Measurements from ENCODE around the gene USP6NL.
"Not testable (repeated sequence)": the region's sequence is repeated elsewhere in the genome, so short reads cannot be mapped to it uniquely, and the experiment has no call there.

The USP6NL gene

DNA sequence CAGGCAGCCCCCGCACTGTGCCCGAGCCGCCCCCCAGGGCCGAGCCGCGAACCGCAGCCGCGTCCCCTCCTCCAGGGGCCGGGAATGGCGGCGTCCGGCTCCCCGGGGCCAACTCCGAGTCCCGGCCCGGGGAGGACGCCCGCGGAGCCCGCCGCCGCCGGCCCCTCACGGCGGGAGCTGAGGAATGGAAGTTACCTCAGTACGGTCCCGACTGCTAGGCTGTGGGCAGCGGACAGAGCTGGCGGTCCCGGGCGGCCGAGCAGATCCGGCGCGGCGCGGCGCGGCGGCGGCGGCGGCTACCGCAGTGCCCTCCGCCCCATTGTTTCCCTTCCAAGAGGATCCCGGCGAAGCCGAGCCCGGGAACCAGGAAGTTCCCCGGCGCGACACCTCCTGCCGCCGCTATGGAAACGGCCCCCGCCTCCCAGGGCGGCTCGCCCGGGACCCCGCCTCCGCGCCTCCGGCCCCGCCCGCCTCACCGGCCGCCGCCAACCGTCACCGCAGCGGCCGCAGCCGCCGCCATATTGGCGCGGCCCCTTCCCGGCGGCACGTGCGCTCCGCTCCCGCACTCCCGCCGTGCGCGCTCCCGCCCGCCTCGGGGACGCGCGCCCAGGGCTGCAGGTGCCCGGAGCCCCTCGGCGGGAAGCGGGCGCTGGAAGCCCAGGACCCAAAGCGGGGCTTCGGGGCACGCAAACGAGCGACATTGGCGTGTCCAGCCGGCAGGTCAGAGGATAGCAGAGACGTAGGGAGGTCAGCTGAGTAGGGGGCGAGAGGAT is at the start of gene USP6NL:
TSS of gene USP6NL (minus strand) at position 403 of the 773 bp plus-strand sequence. CDS start 14,016 bp downstream, outside the sequence.
- DNase-seq (ENCODE audit: low read depth, low spot score) = no peak

DNA sequence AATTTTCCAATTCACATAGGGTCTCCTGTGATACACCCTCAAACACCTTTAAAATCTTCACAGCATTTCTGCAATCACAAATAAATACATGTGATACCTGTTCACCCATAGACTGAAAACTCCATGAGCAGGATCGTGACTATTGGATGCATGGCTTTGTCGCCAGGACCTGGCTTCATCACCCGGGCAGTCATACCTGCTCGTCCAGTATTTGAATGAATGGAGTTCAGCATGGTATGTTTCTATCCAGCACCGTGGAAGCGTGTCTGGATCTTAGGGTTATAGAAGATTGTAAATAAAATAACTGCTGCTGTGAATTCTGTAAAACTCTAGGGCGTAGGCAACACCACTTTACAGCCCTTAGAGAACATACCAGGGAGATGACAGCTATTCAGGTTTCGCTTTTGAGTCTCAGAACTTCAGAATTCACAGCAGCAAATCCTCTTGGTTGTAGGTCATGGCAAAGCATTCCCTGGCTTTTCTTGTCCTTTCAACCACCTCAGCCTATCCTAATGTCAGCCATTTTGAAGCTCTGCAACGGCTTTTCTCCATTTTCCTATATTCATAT is 47.4 kb upstream of the USP6NL start:
- DNase-seq (ENCODE audit: low read depth, low spot score) = no peak

DNA sequence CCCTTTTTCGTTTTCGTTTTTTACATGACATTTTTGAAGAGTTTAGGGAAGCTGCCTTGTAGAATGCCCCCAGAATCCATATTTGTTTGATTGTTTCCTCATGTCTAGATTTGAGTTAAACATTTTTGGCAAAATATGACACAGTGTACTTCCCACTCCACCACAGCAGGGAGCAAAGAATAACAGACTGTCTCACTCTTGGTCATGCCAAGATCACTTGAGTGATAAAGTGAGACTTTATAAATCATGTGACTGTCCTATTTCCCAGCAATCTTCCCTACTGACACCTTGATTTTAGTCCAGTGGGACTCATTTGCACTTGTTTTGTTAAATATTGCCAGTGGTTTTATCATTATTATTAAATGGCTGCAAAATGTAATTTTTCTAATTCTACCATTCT is 44.4 kb upstream of the USP6NL start:
- DNase-seq (ENCODE audit: low read depth, low spot score) = no peak

DNA sequence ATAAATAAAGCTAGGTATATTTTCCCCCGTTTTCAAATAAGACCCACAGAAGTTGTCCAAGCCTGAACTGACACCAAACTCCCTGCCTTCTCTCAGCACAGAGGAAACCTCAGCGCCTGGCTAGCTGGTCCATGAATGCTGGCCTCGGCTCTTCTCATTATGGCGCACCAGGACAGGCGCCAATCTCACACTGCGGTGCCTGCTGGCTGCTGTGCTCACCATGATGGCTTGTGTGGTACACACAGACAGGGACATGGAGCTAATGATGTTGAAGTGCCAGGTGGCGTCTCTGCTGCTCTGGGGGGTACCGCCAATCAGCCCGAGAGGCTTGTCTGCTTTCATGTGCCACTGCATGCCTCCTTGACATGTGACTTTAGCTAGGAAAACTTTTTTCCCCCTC is 43.2 kb upstream of the USP6NL start:
- DNase-seq (ENCODE audit: low read depth, low spot score) = no peak

DNA sequence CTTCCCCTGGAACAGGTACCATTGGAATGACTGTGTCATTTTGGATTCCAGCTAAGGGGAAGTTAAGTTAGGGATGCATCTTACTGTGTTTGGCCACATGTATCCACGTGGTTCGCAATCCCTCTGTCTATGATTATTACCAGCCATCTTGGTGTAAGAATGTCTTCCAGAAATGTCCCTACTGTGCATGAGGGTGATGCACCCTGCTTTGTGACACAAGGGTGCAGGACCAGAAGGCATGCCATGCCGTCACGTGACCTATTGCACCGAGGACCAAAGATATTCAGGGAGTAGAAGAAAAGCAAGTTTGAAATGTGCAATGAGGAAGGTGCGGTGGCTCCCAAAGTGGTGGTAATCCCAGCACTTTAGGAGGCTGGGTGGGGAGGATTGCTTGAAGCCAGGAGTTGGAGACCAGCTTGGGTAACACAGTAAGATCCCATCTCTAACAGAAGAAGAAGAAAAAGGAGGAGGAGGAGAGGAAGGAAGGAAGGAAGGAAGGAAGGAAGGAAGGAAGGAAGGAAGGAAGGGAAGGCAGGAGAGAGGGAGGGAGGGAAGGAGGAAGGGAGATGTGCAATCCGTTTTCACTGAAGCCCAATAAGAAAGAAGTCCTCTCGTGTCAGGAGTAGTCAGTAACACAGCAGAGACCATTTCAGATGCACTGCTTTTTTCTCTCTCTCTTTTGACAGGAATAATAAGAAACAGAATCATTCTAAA is 42.5 kb upstream of the USP6NL start:
- no peak for DNase-seq (ENCODE audit: low read depth, low spot score)

DNA sequence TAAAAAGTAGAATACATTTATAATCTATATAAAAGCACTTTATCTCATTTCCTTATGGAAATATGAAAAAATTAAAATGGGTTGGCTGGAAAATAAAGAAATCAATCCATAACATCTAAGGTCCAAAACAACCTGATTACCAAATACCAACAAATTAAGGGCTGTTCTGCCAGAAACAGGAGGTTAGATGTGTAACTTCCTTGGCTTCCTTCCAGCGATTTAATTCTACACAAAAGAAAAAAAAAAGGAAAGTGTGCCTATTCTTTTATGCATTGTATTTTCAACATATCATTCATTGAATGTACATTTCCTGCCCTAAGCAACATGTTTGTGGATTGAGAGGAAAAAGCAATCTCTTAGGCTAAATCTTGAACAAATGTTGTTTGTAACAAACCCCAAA is 36.2 kb upstream of the USP6NL start:
- DNase-seq (ENCODE audit: low read depth, low spot score) = no peak

DNA sequence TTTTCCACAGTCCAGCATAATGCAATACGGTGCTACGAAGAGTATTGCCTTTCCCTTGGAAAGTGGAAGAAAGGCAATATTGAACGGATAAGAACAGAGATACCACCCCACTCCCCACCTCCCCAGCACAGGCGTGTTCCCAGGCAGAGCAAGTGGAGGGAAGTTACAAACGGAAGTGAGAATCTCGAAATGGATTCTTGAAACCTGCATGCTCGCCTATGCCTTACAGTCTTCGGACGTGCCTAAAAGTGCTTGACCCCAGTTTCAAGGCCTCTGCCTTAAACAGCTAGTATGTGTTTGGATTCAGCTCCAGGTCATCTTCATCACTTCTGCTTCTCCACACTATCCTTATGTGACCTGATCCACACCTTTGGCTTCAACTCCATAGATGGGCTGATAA is 35.0 kb upstream of the USP6NL start:
- no peak for DNase-seq (ENCODE audit: low read depth, low spot score)

DNA sequence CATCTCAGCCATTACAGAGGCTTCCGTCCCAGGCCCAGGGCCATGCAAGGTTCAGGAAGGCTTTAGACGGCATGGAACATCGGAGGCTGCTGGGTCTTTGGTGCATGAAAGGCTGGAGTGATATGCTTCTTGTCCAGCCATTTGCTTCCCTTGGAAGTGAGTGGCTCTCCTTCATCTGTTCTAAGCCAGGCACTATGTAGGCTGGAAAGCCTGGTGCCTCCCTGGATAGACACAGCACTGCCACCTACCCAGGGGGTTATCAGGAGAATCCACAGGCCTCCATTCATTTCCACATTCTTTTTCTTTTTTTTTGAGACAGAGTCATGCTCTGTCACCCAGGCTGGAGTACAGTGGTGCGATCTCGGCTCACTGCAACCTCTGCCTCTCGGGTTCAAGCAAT is 31.6 kb upstream of the USP6NL start:
- DNase-seq (ENCODE audit: low read depth, low spot score) = no peak

DNA sequence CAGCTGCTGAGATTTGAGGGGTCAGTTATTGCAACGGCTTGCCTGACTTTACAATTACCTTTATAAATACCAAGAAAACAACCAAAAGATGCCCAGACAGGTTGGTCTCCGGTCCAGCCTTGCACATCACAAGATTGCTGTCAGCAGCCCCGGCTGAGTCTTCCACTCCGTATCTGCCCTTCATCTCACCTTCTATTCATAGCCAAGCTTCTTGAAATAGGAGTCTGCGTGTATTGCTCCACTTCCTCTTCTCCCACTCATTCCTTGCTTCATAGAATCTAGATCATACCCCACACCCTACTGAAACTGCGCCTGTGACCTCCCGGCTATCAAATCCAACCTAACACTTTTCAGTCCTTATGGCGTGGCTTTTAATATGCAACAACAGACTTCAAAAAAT is 31.1 kb upstream of the USP6NL start:
- DNase-seq (ENCODE audit: low read depth, low spot score) = no peak

DNA sequence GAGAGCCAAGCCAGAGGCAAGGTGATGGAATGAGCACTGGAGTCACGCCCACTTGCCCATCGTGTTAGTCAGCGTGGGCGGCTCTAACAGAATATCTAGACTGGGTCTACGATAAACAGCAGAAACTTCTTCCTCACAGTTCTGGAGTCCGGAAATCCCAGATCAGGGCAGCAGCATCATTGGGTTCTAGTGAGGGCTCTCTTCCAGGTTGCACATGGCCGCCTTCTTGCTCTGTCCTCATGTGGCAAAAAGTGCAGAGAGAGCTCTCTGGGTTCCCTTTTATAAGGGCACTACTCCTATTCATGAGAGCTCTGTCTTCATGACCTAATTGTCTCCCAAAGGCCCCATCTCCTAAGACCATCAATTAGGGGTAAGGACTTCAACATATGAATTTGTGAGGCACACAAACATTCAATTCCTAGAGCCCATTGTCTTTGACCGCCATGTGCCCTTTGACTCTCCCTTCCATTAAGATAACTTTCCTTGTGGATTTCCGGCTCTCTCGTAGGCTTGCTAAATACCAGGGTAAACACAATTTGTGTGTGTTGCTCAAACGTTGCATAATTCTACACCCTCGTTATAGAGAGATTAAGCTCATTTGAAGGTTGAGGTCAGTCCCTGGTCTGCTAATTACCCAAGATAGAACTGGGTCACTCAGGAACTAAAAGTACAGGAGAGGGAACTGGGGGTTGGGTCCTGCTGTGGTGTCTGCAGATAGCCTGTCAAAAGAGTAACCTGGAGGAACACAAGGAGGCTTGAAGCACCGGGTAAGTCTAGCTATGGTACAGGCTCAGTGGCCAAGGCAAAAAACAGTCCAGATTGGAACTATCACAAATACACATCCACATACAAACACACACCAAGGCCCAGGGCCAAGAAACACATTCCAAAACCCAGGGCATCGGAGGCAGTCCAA is 28.7 kb upstream of the USP6NL start:
- no peak for DNase-seq (ENCODE audit: low read depth, low spot score)

DNA sequence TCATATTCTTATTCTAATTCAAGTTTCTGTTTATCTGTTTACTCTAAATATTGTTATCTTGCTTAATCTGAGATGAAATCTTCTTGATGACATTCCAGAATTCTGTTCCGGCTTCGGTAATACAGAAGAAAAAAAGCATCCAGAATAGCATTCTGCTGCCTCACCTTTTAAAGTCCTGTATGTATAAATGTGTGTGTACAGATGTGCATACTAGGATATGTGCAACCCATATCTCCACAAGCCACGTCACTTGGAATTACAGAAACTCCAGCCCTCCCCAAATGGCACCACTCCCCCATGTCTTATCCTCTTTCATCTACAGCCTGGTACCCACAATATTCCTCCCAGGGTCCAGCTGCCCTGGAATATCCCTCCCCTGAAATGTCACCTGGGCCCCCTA is 27.9 kb upstream of the USP6NL start:
- no peak for DNase-seq (ENCODE audit: low read depth, low spot score)

DNA sequence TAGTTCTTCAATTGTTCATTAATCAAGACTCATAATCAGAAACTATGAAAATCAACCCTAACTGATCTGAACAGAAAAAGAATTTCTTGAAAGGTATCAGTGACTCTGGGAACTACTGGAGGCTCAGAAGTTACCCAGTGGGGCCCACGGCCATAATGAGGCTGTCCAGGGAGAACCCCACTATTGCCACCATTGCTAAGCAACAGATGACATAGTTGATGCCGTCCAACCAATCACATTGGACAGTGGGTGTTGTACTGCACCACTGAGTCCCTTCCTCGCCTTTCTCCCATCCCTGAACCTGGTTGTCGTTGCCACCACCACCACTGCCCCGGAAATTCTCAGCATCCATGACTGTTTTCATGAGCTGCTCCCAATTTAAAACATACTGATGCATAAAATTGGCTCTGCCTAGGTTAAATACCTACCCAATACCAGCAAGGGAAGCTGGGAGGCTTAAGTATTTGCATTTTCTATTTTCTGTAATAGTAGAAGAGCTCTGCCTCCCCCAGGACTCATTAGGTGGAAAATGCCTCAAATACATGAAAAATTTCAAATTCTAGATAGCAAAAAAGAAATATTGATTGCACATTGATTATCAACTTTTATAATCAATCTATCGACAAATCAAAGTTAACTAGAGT is 26.7 kb upstream of the USP6NL start:
- no peak for DNase-seq (ENCODE audit: low read depth, low spot score)

DNA sequence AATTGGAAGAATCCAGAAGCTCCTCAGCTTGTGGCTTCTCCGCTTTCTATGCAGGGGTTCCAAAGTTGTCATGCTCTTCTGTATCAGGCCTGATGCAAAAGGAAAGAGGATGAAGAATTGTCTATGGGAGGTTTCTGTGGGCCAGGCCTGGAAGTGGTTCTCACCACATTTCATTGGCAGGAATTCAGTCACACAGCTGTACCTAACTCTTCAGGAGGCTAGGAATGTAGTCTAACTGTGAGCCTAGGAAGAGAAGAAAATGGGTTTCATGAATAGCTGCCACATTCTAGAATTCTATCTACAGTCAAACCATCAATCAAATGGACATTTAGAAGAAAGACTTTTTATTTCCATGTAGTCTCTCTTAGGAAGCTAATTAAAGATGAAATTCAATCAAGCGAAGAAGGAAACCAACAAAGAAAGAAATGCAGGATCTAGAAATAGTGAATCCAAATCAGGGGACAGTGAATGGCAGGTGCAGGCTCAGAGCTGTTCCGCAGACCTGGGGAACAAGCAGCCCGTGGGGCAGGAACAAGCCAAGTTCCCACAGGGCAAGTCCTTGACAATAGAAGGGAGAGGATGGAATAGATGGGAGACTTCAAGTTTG is 25.4 kb upstream of the USP6NL start:
- DNase-seq (ENCODE audit: low read depth, low spot score) = no peak

DNA sequence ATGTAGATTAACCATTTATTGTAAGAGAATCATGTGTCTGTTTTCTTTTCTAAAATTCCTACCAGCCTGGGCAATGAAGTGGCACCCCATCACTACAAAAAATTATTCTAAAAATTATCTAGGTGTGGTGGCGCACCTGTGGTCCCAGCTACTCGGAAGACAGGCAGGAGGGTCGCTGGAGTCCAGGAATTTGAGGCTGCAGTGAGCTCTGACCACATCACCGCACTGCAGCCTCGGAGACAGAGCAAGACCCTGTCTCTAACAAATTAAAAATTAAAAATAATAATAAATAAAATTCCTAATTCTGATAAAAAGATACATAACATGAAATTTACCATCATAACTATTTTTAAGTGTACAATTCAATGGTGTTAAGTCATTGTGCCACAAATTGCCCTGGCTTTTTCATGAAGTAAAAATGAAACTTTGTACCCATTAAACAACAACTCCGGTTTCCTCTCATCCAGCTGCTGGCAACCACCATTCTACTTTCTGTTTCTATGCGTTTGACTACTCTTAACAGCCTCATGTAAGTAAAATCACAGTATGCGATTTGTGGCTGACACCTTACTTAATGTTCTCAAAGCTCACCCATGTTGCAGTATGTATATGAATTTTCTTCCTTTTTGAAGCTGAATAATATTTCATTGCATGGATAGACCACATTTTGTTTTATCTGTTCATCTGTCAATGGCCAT is 20.6 kb upstream of the USP6NL start:
- DNase-seq (ENCODE audit: low read depth, low spot score) = no peak

DNA sequence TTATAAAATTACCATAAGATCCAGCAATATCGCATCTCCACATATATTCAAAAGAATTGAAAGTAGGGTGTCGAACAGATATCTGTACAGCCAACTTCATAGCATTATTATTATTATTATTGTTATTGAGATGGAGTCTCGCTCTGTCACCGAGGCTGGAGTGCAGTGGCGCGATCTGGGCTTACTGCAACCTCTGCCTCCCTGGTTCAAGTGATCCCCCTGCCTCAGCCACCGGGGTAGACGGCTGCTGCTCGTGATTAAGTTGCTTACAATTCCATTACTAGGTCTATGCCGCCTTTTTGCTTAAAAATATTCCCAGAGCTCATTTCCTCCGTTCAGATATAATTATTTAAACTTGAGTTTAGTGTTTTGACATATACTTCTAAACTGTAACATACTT is 19.8 kb upstream of the USP6NL start:
- no peak for DNase-seq (ENCODE audit: low read depth, low spot score)

DNA sequence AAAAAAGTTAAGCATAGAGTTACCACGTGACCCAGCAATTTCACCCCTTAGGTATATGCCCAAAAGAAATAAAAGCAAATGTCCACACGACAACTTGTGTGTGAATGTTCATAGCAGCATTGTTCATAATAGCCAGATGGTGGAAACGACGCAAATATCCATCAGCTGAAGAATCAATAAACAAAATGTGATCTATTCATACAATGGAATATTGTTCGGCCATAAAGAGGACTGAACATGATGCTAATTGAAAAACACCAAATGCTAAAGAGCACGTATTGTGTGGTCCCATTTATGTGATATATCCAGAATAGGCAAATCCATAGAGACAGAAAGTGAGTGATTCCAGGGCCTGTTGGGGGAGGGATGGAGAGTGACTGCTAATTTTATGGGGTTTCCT is 18.3 kb upstream of the USP6NL start:
- DNase-seq (ENCODE audit: low read depth, low spot score) = no peak

DNA sequence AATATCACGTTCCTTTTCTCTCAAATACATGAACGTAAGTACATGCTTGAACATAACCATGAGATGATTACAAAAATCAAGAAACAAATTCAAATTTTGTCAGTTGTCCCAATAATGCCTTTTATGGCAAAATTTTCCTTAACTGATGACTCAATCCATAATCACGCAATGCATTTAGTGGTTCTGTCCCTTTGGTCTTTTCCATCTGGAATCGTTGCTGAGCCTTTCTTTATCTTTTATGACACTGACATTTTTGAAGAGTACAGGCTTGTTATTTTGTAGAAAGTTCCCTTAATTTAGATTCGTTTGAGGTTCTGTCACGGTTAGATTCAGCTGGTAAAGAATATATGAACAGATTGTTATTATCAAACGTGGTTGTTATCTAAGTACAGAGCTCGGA is 16.5 kb upstream of the USP6NL start:
- not testable (repeated sequence) for DNase-seq (ENCODE audit: low read depth, low spot score)

DNA sequence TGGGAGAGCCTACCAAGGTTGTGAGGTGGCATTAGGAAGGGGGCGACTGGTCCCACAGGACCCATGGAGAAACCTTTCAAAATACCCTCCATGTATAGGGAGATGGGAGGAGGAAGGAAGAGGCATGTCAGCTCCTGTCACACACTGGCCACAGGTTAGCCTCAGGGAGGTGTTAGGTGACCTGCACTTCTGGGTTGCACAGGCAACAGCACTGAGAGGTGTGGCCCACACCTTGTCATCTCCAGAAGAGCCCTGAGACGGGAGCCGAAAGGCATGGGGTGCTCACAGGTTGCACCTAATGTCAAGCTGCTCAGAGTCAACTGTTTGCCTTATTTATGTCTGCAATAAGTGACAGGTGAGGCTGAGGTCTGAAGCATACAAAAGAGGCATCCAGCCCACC is 14.6 kb upstream of the USP6NL start:
- DNase-seq (ENCODE audit: low read depth, low spot score) = no peak

DNA sequence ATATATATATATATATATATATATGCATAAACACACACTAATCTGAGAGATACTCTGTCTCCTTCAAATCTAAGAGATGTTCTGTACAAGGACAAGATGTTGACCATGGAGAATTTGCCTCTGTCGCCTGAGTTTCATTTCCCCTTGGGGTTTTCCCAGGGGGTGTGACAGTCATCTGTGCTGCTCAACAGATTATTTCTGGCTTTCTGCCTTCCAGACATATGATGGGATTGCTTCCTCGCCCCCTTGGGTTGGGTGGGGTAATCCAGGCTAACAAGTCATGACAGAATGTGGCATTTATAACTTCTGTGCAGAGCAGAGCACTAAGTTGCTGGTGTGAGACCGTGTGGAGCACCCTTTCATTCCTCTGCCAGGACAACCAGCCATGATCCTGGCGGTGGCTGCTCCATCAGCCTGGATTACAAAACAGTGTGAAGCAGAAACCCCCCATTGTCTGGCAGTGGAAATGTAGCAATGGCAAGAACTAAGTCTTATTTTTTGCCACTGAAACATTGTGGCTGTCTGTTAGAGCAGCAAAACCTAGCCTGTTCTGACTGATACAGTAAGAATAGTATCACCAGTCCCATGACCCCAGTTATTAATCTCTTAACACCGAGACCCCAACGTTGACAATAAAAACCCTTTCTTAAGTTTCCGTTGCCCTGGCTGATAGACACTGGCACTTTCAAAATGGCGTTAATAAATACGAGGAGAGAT is 13.7 kb upstream of the USP6NL start:
- DNase-seq (ENCODE audit: low read depth, low spot score) = no peak

DNA sequence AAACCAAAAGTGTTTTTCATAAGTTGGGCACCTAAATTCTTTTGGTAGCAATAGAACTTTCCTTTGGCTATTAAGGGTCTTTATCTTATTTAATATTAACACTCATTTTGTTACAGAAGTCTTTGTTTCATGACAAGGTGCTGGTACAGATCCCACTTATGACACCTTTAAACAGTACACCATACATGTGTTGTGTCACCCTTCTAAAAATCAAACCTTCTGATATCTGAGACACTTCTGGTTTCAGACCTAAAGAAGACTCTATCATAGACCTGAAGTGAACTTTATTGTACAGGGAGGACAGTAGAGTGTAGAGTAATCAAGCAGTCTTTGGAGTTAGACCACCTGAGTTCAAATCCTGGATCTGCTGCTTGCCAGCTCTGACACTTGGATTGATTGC is 5.8 kb upstream of the USP6NL start:
- no peak for DNase-seq (ENCODE audit: low read depth, low spot score)
